ENCODE results near the gene PIK3R5.

- no peak for TF ChIP-seq EZH2 (IDR thresholded peaks at IDR 0.05; ENCODE audit: borderline replicate concordance, low read length)
- TF ChIP-seq, protein P1, sequence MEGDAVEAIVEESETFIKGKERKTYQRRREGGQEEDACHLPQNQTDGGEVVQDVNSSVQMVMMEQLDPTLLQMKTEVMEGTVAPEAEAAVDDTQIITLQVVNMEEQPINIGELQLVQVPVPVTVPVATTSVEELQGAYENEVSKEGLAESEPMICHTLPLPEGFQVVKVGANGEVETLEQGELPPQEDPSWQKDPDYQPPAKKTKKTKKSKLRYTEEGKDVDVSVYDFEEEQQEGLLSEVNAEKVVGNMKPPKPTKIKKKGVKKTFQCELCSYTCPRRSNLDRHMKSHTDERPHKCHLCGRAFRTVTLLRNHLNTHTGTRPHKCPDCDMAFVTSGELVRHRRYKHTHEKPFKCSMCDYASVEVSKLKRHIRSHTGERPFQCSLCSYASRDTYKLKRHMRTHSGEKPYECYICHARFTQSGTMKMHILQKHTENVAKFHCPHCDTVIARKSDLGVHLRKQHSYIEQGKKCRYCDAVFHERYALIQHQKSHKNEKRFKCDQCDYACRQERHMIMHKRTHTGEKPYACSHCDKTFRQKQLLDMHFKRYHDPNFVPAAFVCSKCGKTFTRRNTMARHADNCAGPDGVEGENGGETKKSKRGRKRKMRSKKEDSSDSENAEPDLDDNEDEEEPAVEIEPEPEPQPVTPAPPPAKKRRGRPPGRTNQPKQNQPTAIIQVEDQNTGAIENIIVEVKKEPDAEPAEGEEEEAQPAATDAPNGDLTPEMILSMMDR (conservative IDR thresholded peaks at IDR 0.05 in 1 of 2, IDR thresholded peaks at IDR 0.05 in 1 of 2; ENCODE audit: extremely low read depth in 1 of 2, insufficient read depth in 1 of 2, low read depth in 1 of 2, low read length in 2 of 2) = no peak
Measured at GRCh38 chr17:9011001-9011400, 45.5 kb upstream of the PIK3R5 start.

All from mammary epithelial cell (primary cell).